OCI-LY1 (cell line): ENCODE measurements around the gene PCDH19.

Experiments
- EZH2 ChIP-seq: fragments of 200-600 bp; sonication (generic), shearing (Covaris generic); IDR thresholded peaks from 2 replicates; pipeline ENCODE4 v1.8.0; 2017; ENCODE audit warnings: borderline replicate concordance, mixed run types, mild to moderate bottlenecking, antibody characterized with exemption, low read length, moderate library complexity, mixed read lengths
- TF ChIP-seq, protein P1 (sequence below): fragments of 200-600 bp; sonication (generic), shearing (Covaris generic); IDR thresholded peaks from 2 replicates; pipeline ENCODE4 v1.5.1; 2017; ENCODE audit warnings: mild to moderate bottlenecking, antibody characterized with exemption, low read length, moderate library complexity, mixed read lengths

DNA sequence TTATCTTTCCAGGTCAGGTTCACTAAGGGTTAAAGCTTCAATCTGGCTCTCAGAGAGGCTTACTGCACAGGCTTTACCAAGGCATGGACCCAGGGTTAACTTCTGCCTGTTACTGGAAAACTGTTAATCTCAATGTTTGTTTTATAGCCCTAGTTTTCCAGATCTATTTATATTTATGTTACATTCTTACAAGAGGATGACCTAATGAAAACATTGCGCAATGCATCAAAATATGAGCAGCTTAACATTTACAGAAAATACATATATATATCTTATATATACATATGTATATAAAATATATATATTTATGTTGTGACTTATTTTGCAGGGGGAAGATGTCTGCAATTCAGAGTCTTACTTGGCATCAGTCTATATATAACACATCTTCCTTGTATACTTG lies 112.3 kb downstream of the PCDH19 start:
- TF ChIP-seq, protein P1, sequence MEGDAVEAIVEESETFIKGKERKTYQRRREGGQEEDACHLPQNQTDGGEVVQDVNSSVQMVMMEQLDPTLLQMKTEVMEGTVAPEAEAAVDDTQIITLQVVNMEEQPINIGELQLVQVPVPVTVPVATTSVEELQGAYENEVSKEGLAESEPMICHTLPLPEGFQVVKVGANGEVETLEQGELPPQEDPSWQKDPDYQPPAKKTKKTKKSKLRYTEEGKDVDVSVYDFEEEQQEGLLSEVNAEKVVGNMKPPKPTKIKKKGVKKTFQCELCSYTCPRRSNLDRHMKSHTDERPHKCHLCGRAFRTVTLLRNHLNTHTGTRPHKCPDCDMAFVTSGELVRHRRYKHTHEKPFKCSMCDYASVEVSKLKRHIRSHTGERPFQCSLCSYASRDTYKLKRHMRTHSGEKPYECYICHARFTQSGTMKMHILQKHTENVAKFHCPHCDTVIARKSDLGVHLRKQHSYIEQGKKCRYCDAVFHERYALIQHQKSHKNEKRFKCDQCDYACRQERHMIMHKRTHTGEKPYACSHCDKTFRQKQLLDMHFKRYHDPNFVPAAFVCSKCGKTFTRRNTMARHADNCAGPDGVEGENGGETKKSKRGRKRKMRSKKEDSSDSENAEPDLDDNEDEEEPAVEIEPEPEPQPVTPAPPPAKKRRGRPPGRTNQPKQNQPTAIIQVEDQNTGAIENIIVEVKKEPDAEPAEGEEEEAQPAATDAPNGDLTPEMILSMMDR = no peak
- no peak for TF ChIP-seq EZH2
